ENCODE results near the gene TMEM91. TPM values are rescaled to one million over a fixed set of nuclear protein-coding genes. Genes with fewer than 3 reads are reported as not detected.
A peak's percentile ranks its signal among the peaks of the same experiment; 100 is the strongest.

The TMEM91 gene
- total and polyA plus RNA-seq, 2 experiments from 2014 or later = 9.3 to 10.6 TPM

- no peak for ATAC-seq
- Mint-ChIP-seq H3K27me3 (ENCODE audit: insufficient read depth, low read depth, poor library complexity) (peaks cover 14% of the 10 kb centered on the region), H3K9me3 (no peaks in the 10 kb centered on the region; the same call in 2 of the 3 replicates), H3K27ac (no peak overlapping the region; the same call in 1 of the 2 replicates), H3K4me3 (no peak overlapping the region), H3K4me1 (peaks cover 18% of the 10 kb centered on the region), H3K36me3 (ENCODE audit: low read depth) (peaks cover 33% of the 10 kb centered on the region)
- Histone ChIP-seq H3K4me2 (no peak overlapping the region), H3K27me3 (ENCODE audit: insufficient read depth) (no peaks in the 10 kb centered on the region), H3F3A (replicated peaks; ENCODE audit: low read depth) (0 out of 2 replicates have a peak, but pooled peaks cover 10% of the 10 kb centered on the region), H3K4me3 (no peak overlapping the region), H3K79me2 (replicated peaks; ENCODE audit: insufficient read depth) (no peaks in the 10 kb centered on the region), H3K4me1 (ENCODE audit: insufficient read depth) (peaks cover 11% of the 10 kb centered on the region), H3K9me2 (ENCODE audit: insufficient read depth) (no peaks in the 10 kb centered on the region), H2AFZ (no peak overlapping the region), H3K36me3 (ENCODE audit: insufficient read depth) (no peaks in the 10 kb centered on the region), H4K20me1 (replicated peaks; ENCODE audit: insufficient read depth) (no peaks in the 10 kb centered on the region; the same call in 1 of the 2 replicates), H3K27ac (ENCODE audit: low read depth) (no peak overlapping the region)
- peak; percentile 48 to 60 for TF ChIP-seq CTCF (conservative IDR thresholded peaks at IDR 0.05; ENCODE audit: low read depth in 2 of 2)
- TF ChIP-seq EZH2 (IDR thresholded peaks at IDR 0.05; ENCODE audit: low read depth, unreplicated experiment) = no peak
- no peak for TF ChIP-seq JUNB (IDR thresholded peaks at IDR 0.05; ENCODE audit: unreplicated experiment)
- no peak for TF ChIP-seq ZNF114 (CRISPR knock-in tag; IDR thresholded peaks at IDR 0.05)
- TF ChIP-seq, protein P1, sequence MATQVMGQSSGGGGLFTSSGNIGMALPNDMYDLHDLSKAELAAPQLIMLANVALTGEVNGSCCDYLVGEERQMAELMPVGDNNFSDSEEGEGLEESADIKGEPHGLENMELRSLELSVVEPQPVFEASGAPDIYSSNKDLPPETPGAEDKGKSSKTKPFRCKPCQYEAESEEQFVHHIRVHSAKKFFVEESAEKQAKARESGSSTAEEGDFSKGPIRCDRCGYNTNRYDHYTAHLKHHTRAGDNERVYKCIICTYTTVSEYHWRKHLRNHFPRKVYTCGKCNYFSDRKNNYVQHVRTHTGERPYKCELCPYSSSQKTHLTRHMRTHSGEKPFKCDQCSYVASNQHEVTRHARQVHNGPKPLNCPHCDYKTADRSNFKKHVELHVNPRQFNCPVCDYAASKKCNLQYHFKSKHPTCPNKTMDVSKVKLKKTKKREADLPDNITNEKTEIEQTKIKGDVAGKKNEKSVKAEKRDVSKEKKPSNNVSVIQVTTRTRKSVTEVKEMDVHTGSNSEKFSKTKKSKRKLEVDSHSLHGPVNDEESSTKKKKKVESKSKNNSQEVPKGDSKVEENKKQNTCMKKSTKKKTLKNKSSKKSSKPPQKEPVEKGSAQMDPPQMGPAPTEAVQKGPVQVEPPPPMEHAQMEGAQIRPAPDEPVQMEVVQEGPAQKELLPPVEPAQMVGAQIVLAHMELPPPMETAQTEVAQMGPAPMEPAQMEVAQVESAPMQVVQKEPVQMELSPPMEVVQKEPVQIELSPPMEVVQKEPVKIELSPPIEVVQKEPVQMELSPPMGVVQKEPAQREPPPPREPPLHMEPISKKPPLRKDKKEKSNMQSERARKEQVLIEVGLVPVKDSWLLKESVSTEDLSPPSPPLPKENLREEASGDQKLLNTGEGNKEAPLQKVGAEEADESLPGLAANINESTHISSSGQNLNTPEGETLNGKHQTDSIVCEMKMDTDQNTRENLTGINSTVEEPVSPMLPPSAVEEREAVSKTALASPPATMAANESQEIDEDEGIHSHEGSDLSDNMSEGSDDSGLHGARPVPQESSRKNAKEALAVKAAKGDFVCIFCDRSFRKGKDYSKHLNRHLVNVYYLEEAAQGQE (IDR thresholded peaks at IDR 0.05; ENCODE audit: unreplicated experiment) = no peak
- DNase-seq (ENCODE audit: low spot score) = peak; percentile 51
Observed at GRCh38 chr19:41431426-41432386, 55.4 kb downstream of the TMEM91 start.

GRCh38 chr19:41433171-41433570 is 56.8 kb downstream of the TMEM91 start:
- H3K27ac Mint-ChIP-seq = no peak overlapping the region
- no peak overlapping the region for H3K4me3 ChIP-seq
- no peak overlapping the region for H2AFZ ChIP-seq
- 0 out of 2 replicates have a peak, but pooled peaks cover under 1% of the 10 kb centered on the region for H3K79me2 ChIP-seq (replicated peaks; ENCODE audit: insufficient read depth)
- H3K4me3 Mint-ChIP-seq = no peak overlapping the region
- H3K36me3 ChIP-seq (ENCODE audit: insufficient read depth) = no peaks in the 10 kb centered on the region
- no peak overlapping the region for H3K4me2 ChIP-seq
- H3K9me2 ChIP-seq (ENCODE audit: insufficient read depth) = no peaks in the 10 kb centered on the region
- ATAC-seq (no peak), DNase-seq (ENCODE audit: low spot score) (no peak)
- H3K9me3 Mint-ChIP-seq = no peaks in the 10 kb centered on the region; the same call in 2 of the 3 replicates
- H4K20me1 ChIP-seq (replicated peaks; ENCODE audit: insufficient read depth) = no peaks in the 10 kb centered on the region; the same call in none of the 2 replicates
- H3K27me3 Mint-ChIP-seq (ENCODE audit: insufficient read depth, low read depth, poor library complexity) = peaks cover 11% of the 10 kb centered on the region
- H3K4me1 ChIP-seq (ENCODE audit: insufficient read depth) = peaks cover 6% of the 10 kb centered on the region; the same call in 1 of the 2 replicates
- peaks cover 9% of the 10 kb centered on the region; the same call in 2 of the 3 replicates for H3K4me1 Mint-ChIP-seq
- peaks cover 37% of the 10 kb centered on the region for H3K36me3 Mint-ChIP-seq (ENCODE audit: low read depth)
- H3F3A ChIP-seq (replicated peaks; ENCODE audit: low read depth) = 0 out of 2 replicates have a peak, but pooled peaks cover 10% of the 10 kb centered on the region
- no peaks in the 10 kb centered on the region for H3K27me3 ChIP-seq (ENCODE audit: insufficient read depth)
- no peak overlapping the region for H3K27ac ChIP-seq (ENCODE audit: low read depth)
- TF ChIP-seq NANOG (IDR thresholded peaks at IDR 0.05; ENCODE audit: borderline replicate concordance) (no peak), ZNF114 (CRISPR knock-in tag; IDR thresholded peaks at IDR 0.05) (no peak), CTCF (conservative IDR thresholded peaks at IDR 0.05; ENCODE audit: low read depth in 2 of 2) (no peak), ZNF331 (CRISPR knock-in tag; IDR thresholded peaks at IDR 0.05; ENCODE audit: low read depth) (no peak), EZH2 (IDR thresholded peaks at IDR 0.05; ENCODE audit: low read depth, unreplicated experiment) (no peak), STAT1 (IDR thresholded peaks at IDR 0.05; ENCODE audit: unreplicated experiment) (no peak), EZH2phosphoT487 (IDR thresholded peaks at IDR 0.05; ENCODE audit: unreplicated experiment) (no peak), CREB1 (CRISPR knock-in tag; IDR thresholded peaks at IDR 0.05; ENCODE audit: low read depth) (no peak)
- TF ChIP-seq, protein P1 (IDR thresholded peaks at IDR 0.05; ENCODE audit: unreplicated experiment) = no peak

All from GM23338 (cell line).